GM12874 (cell line): ENCODE results near the gene ESR1.

Source experiments
- TF ChIP-seq, protein P1 (sequence below): IDR thresholded peaks from 2 replicates; pipeline ENCODE4 v1.5.1; 2011; ENCODE audit warnings: low read depth, mild to moderate bottlenecking, control low read depth, low read length, moderate library complexity; ENCODE audit not compliant: insufficient read depth

The ESR1 gene

DNA sequence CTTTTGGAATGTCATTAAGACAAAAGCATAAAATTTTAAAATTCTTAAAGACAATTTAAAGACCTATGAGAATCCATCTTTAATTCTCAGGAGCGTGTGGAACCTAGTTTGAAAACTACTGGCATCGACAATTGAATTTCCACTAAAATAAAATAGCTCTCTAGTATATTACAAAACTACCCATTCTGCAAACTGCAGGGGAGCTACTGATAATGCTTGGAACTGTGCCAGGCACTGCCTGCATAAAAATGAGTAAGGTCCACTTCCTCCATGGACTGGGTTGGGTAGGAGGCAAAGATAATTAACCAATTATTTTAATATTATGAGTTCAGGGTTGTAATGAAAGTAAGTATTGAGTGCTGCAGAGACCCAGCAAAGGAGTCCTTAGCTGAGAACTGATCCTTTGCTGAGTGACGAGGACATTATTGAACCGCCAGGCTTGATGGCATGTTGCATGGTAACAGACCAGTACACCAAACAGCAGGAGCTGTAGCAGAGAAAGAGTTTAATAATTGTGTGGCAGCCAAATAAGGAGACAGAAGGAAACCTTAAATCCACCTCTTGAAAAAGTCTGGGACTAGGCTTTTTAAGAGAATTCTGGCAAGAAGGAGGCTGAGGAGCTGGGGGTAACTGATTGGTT is 261.3 kb downstream of the ESR1 start:
- TF ChIP-seq, protein P1, sequence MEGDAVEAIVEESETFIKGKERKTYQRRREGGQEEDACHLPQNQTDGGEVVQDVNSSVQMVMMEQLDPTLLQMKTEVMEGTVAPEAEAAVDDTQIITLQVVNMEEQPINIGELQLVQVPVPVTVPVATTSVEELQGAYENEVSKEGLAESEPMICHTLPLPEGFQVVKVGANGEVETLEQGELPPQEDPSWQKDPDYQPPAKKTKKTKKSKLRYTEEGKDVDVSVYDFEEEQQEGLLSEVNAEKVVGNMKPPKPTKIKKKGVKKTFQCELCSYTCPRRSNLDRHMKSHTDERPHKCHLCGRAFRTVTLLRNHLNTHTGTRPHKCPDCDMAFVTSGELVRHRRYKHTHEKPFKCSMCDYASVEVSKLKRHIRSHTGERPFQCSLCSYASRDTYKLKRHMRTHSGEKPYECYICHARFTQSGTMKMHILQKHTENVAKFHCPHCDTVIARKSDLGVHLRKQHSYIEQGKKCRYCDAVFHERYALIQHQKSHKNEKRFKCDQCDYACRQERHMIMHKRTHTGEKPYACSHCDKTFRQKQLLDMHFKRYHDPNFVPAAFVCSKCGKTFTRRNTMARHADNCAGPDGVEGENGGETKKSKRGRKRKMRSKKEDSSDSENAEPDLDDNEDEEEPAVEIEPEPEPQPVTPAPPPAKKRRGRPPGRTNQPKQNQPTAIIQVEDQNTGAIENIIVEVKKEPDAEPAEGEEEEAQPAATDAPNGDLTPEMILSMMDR, result no peak

DNA sequence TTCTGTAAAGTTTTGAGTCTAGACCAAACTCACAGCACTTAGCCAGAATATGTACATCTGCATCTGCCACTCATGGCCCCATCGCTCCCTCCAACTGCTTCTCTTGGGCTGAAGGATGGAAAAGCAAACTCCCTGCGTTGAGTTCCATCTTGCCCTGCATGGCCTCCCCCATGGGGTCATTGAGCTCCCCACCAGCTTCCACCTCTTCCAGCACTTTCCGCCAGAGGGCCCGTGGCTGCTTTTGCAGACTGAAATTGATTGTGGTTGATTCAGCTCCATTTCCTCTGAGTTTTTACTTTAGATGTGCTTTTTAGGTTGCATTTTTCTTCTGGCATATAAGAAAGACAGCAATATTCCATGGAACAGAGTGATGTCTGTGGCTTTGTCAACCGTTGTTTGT is 263.1 kb downstream of the ESR1 start:
- TF ChIP-seq, protein P1, result no peak

GRCh38 chr6:152071318-152071717 is 263.8 kb downstream of the ESR1 start:
- TF ChIP-seq, protein P1, result no peak

GRCh38 chr6:152071843-152072242 is 264.4 kb downstream of the ESR1 start:
- TF ChIP-seq, protein P1, result no peak

GRCh38 chr6:152078001-152078400 is 270.5 kb downstream of the ESR1 start:
- TF ChIP-seq, protein P1, result no peak

DNA sequence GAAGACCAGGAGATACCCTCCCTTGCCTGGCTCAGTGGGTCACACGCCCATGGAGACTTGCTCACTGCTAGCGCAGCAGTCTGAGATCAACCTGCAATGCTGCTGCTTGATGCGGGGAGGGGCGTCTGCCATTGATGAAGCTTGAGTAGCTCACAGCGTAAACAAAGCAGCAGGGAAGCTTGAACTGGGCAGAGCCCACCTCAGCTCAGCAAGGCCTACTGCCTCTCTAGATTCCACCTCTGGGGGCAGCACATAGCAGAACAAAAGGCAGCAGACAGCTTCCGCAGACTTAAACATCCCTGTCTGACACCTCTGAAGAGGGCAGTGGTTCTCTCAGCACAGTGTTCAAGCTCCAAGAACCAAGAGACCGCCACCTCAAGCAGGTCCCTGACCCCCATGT is 271.3 kb downstream of the ESR1 start:
- TF ChIP-seq, protein P1, result no peak

GRCh38 chr6:152085451-152085921 is 278.0 kb downstream of the ESR1 start:
- TF ChIP-seq, protein P1, result no peak
